Spleen (tissue), 7 donors: ENCODE data around the gene LTB.
A peak's percentile ranks its signal among the peaks of the same experiment; 100 is the strongest.

Experiments
- POLR2A ChIP-seq, 3 donors: fragments of 450-650 bp; IDR thresholded peaks; one replicate each; pipeline ENCODE4 v1.5.1; 2017; ENCODE audit warnings: antibody characterized with exemption in 3 of 3, mild to moderate bottlenecking in 1 of 3
- POLR2AphosphoS5 ChIP-seq, 3 donors: sonication (generic); formaldehyde crosslinking; IDR thresholded peaks; one replicate each; pipeline ENCODE4 v1.5.1; 2017; ENCODE audit warnings: antibody characterized with exemption in 3 of 3
- TF ChIP-seq, protein P1 (sequence below), 11 experiments: fragments of 200-600 bp in 7 of 11; fragments of 450-650 bp in 4 of 11; sonication (generic) in 4 of 11; IDR thresholded peaks in 8 of 11; conservative IDR thresholded peaks in 3 of 11; 1 replicate in 7 of 11; 2 replicates in 4 of 11; pipeline versions ENCODE4 v1.4.0 to v1.8.0; 2016 to 2021; ENCODE audit warnings: antibody characterized with exemption in 11 of 11, inconsistent platforms in 4 of 11, mild to moderate bottlenecking in 1 of 11
- donor health status: DM: no; HTN: no; CAD: no; lungs with moderate emphysema.
- donor health status: DM: no; HTN: no; CAD: no.
- donor health status: DM: no; HTN: no; CAD: no.

DNA sequence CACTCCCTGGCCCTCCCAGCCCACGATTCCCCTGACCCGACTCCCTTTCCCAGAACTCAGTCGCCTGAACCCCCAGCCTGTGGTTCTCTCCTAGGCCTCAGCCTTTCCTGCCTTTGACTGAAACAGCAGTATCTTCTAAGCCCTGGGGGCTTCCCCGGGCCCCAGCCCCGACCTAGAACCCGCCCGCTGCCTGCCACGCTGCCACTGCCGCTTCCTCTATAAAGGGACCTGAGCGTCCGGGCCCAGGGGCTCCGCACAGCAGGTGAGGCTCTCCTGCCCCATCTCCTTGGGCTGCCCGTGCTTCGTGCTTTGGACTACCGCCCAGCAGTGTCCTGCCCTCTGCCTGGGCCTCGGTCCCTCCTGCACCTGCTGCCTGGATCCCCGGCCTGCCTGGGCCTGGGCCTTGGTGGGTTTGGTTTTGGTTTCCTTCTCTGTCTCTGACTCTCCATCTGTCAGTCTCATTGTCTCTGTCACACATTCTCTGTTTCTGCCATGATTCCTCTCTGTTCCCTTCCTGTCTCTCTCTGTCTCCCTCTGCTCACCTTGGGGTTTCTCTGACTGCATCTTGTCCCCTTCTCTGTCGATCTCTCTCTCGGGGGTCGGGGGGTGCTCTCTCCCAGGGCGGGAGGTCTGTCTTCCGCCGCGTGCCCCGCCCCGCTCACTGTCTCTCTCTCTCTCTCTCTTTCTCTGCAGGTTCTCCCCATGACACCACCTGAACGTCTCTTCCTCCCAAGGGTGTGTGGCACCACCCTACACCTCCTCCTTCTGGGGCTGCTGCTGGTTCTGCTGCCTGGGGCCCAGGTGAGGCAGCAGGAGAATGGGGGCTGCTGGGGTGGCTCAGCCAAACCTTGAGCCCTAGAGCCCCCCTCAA lies 9.9 kb downstream of the LTB start, which contains the start of gene LTA:
- TF ChIP-seq POLR2AphosphoS5 (IDR thresholded peaks at IDR 0.05) (peak; percentile 80 to 85 (median 85)), POLR2A (IDR thresholded peaks at IDR 0.05) (peak in 1 of 3 donors; percentile 58)
- TF ChIP-seq, protein P1, sequence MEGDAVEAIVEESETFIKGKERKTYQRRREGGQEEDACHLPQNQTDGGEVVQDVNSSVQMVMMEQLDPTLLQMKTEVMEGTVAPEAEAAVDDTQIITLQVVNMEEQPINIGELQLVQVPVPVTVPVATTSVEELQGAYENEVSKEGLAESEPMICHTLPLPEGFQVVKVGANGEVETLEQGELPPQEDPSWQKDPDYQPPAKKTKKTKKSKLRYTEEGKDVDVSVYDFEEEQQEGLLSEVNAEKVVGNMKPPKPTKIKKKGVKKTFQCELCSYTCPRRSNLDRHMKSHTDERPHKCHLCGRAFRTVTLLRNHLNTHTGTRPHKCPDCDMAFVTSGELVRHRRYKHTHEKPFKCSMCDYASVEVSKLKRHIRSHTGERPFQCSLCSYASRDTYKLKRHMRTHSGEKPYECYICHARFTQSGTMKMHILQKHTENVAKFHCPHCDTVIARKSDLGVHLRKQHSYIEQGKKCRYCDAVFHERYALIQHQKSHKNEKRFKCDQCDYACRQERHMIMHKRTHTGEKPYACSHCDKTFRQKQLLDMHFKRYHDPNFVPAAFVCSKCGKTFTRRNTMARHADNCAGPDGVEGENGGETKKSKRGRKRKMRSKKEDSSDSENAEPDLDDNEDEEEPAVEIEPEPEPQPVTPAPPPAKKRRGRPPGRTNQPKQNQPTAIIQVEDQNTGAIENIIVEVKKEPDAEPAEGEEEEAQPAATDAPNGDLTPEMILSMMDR (IDR thresholded peaks at IDR 0.05 in 8 of 11, conservative IDR thresholded peaks at IDR 0.05 in 3 of 11), result no peak
